Nephron progenitor cell (in vitro differentiated cells): ENCODE measurements around the gene EDA.

Source experiments
- DNase-seq: peaks from one replicate; pipeline ENCODE4 v3.0.0; 2021
- H3K27ac Mint-ChIP-seq: 2 replicates; pipeline ENCODE4 v1.8.0; 2021; ENCODE audit warnings: mild to moderate bottlenecking, moderate library complexity, mixed read lengths
- H3K27me3 Mint-ChIP-seq: 2 replicates; pipeline ENCODE4 v1.8.0; 2021; ENCODE audit warnings: mild to moderate bottlenecking, low read depth, mixed read lengths; ENCODE audit not compliant: poor library complexity
- H3K36me3 Mint-ChIP-seq: 2 replicates; pipeline ENCODE4 v1.8.0; 2021; ENCODE audit warnings: low read depth, mixed read lengths
- H3K4me1 Mint-ChIP-seq: 2 replicates; pipeline ENCODE4 v1.8.0; 2021; ENCODE audit warnings: mixed read lengths
- H3K4me3 Mint-ChIP-seq: 2 replicates; pipeline ENCODE4 v1.8.0; 2021; ENCODE audit warnings: mild to moderate bottlenecking, moderate library complexity, mixed read lengths
- H3K9me3 Mint-ChIP-seq: 2 replicates; pipeline ENCODE4 v1.8.0; 2021; ENCODE audit warnings: mild to moderate bottlenecking, moderate library complexity, mixed read lengths
- CTCF ChIP-seq: fragments of 200-600 bp; sonication (generic); IDR thresholded peaks from 2 replicates; pipeline ENCODE4 v1.5.0; 2021; ENCODE audit warnings: antibody characterized with exemption

Gene EDA

DNA sequence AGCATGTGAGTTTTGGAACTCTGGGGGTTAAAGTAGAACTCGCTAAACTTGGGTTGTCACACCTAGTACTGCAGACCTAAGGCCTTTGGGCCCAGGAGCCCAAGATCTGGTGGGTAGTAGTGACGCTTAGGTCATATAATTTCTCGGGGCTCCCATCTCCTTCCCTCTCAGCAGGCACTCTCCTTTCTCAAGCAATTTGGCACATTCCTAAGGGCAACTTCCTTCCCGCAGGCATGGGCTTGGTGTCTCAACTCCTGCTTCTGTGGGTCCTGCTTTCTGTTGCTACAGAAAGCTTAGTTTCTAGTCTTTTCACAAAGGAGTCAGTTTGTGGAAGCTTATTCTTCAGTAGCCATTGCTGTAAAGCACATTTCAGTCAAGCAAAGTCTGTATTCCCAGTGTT, 10.4 kb upstream of the EDA start:
- Mint-ChIP-seq H3K4me3 (no peak overlapping the region), H3K36me3 (no peaks in the 10 kb centered on the region), H3K4me1 (peaks cover 41% of the 10 kb centered on the region), H3K27me3 (no peaks in the 10 kb centered on the region), H3K27ac (no peak overlapping the region), H3K9me3 (peaks cover 8% of the 10 kb centered on the region)
- TF ChIP-seq CTCF = no peak
- DNase-seq = no peak

DNA sequence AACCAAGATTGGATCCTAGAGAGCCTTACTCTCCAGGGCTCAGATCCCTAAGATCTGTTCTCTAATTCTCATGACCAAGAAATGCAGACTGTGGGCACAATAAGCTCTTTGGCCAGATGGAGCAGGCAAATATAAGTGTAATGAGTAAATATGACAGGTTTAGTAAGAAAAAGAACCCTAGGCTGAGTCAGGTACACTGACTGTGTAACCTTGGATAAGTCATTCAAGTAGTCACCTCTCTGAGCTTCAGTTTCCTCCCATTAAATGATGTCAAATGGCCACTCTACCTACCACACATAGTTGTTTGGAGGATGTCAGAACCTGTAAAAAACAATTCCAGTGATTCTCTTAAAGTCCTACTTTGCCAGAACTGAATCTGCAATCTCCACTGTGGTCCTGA, 8.3 kb upstream of the EDA start:
- Mint-ChIP-seq H3K9me3 (peaks cover 11% of the 10 kb centered on the region), H3K27me3 (no peaks in the 10 kb centered on the region), H3K4me1 (peaks cover 36% of the 10 kb centered on the region), H3K4me3 (no peak overlapping the region), H3K36me3 (no peaks in the 10 kb centered on the region), H3K27ac (no peak overlapping the region)
- DNase-seq = no peak
- TF ChIP-seq CTCF = no peak

- no peak for DNase-seq
- H3K27me3 Mint-ChIP-seq = peaks cover 13% of the 10 kb centered on the region
- no peak overlapping the region for H3K27ac Mint-ChIP-seq
- peaks cover 38% of the 10 kb centered on the region for H3K9me3 Mint-ChIP-seq
- TF ChIP-seq CTCF = no peak
- no peaks in the 10 kb centered on the region for H3K36me3 Mint-ChIP-seq
- H3K4me3 Mint-ChIP-seq = no peak overlapping the region
- H3K4me1 Mint-ChIP-seq = peaks cover 29% of the 10 kb centered on the region
These were observed 2.0 kb upstream of the EDA start for GRCh38 chrX:69613946-69614345.

DNA sequence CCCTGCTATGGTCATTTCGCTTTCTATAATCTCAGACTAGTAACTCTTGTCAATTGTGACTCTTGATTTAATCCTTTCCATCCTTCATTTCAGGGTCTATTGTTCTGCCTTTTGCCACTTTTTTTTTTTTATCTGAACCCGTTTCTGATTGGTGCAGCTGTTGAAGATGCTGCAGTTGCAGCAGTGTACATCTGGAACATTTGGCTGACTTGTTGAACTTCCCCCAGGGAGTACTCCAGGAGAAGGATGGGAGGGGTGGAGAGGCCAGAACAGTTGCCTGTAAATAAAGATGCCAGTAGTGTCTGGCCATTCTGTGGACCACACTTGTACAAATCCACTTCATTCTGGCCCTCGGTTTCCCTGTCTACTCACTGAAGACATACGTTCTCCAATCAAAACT, 1.0 kb upstream of the EDA start:
- H3K36me3 Mint-ChIP-seq = no peaks in the 10 kb centered on the region
- peaks cover 36% of the 10 kb centered on the region for H3K9me3 Mint-ChIP-seq
- H3K4me3 Mint-ChIP-seq = peak overlapping the region; percentile 70
- TF ChIP-seq CTCF = no peak
- H3K27me3 Mint-ChIP-seq = peaks cover 13% of the 10 kb centered on the region
- no peak for DNase-seq
- no peak overlapping the region for H3K27ac Mint-ChIP-seq
- H3K4me1 Mint-ChIP-seq = peaks cover 31% of the 10 kb centered on the region

GRCh38 chrX:69615342-69615741, 571 bp upstream of the EDA start:
- H3K4me1 Mint-ChIP-seq = peaks cover 31% of the 10 kb centered on the region
- H3K27ac Mint-ChIP-seq = no peak overlapping the region
- no peak for TF ChIP-seq CTCF
- H3K9me3 Mint-ChIP-seq = peaks cover 33% of the 10 kb centered on the region
- H3K36me3 Mint-ChIP-seq = no peaks in the 10 kb centered on the region
- peaks cover 13% of the 10 kb centered on the region for H3K27me3 Mint-ChIP-seq
- peak overlapping the region; percentile 70 for H3K4me3 Mint-ChIP-seq
- peak; percentile 10 for DNase-seq

- Mint-ChIP-seq H3K27ac (no peak overlapping the region), H3K4me1 (peaks cover 31% of the 10 kb centered on the region), H3K36me3 (no peaks in the 10 kb centered on the region), H3K9me3 (peaks cover 41% of the 10 kb centered on the region), H3K4me3 (peak overlapping the region; percentile 86), H3K27me3 (peaks cover 13% of the 10 kb centered on the region)
- TF ChIP-seq CTCF = no peak
- peak; percentile 25 for DNase-seq
These were observed 717 bp downstream of the EDA start for GRCh38 chrX:69616457-69617203.
